HFFc6 (cell line): ENCODE data around the gene LARGE1. TPM values are rescaled to one million over a fixed set of nuclear protein-coding genes. Genes with fewer than 3 reads are reported as not detected.

Experiments used
- DNase-seq: peaks from one replicate; pipeline ENCODE4 v3.0.0-alpha.2; 2018
- H3K27ac Mint-ChIP-seq: 2 replicates; pipeline ENCODE4 v1.8.0; 2020; ENCODE audit warnings: mild to moderate bottlenecking, mixed read lengths
- H3K27me3 Mint-ChIP-seq: 2 replicates; pipeline ENCODE4 v1.8.0; 2021; ENCODE audit warnings: mild to moderate bottlenecking, moderate library complexity, mixed read lengths; ENCODE audit not compliant: insufficient read depth
- H3K36me3 Mint-ChIP-seq: 2 replicates; pipeline ENCODE4 v1.8.0; 2021; ENCODE audit warnings: low read depth, mixed read lengths
- H3K4me1 Mint-ChIP-seq: 2 replicates; pipeline ENCODE4 v1.8.0; 2020; ENCODE audit warnings: low read depth, mixed read lengths
- H3K4me3 Mint-ChIP-seq: 2 replicates; pipeline ENCODE4 v1.8.0; 2020; ENCODE audit warnings: mild to moderate bottlenecking, moderate library complexity, mixed read lengths
- H3K9me3 Mint-ChIP-seq: 2 replicates; pipeline ENCODE4 v1.8.0; 2020; ENCODE audit warnings: mild to moderate bottlenecking, mixed read lengths
- total RNA-seq, 6 experiments: library from RNA; stranded (reverse); fragmentation: NEBNext Ultra II Directional; extraction: Animal tissue kit (Norgen Biotek cat#: 25700); gene quantifications; 2 replicates in 1 of 6; 3 replicates in 5 of 6; pipeline ENCODE4 v1.2.3, GENCODE V29; 2021
- TF ChIP-seq, protein P1 (sequence below): fragments of 200-600 bp; sonication (generic); IDR thresholded peaks from 2 replicates; pipeline ENCODE4 v1.5.0; 2021; ENCODE audit warnings: antibody characterized with exemption, mild to moderate bottlenecking

The LARGE1 gene
- total RNA-seq, 6 experiments from 2014 or later: 4.9 to 7.3 (median 6.5) TPM

DNA sequence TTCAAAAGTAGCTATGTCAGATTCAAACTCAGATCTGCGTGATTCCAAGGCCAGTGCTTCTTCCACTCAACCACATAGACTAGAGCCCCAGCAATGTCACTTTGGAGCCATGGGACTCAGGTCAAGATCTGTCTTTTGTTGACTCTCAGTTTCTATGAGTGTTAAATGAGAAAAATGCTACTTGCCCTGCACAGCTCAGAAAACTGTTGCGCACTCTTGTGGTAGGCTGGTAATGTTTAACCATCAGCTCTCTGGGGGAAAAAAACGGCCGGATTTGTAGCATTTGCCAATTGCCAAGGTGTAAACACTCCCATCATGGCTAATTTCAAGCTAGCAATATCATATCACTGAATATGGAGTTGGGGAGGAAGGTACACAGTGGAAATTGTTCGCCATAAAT lies 534.0 kb downstream of the LARGE1 start:
- TF ChIP-seq, protein P1, sequence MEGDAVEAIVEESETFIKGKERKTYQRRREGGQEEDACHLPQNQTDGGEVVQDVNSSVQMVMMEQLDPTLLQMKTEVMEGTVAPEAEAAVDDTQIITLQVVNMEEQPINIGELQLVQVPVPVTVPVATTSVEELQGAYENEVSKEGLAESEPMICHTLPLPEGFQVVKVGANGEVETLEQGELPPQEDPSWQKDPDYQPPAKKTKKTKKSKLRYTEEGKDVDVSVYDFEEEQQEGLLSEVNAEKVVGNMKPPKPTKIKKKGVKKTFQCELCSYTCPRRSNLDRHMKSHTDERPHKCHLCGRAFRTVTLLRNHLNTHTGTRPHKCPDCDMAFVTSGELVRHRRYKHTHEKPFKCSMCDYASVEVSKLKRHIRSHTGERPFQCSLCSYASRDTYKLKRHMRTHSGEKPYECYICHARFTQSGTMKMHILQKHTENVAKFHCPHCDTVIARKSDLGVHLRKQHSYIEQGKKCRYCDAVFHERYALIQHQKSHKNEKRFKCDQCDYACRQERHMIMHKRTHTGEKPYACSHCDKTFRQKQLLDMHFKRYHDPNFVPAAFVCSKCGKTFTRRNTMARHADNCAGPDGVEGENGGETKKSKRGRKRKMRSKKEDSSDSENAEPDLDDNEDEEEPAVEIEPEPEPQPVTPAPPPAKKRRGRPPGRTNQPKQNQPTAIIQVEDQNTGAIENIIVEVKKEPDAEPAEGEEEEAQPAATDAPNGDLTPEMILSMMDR: no peak
- H3K4me1 Mint-ChIP-seq: no peaks in the 10 kb centered on the region
- peaks cover 11% of the 10 kb centered on the region; the same call in 1 of the 2 replicates for H3K36me3 Mint-ChIP-seq
- DNase-seq: no peak
- H3K4me3 Mint-ChIP-seq: no peak overlapping the region
- H3K9me3 Mint-ChIP-seq: peaks cover 72% of the 10 kb centered on the region
- H3K27me3 Mint-ChIP-seq: peaks cover 4% of the 10 kb centered on the region; the same call in 1 of the 2 replicates
- H3K27ac Mint-ChIP-seq: no peak overlapping the region

DNA sequence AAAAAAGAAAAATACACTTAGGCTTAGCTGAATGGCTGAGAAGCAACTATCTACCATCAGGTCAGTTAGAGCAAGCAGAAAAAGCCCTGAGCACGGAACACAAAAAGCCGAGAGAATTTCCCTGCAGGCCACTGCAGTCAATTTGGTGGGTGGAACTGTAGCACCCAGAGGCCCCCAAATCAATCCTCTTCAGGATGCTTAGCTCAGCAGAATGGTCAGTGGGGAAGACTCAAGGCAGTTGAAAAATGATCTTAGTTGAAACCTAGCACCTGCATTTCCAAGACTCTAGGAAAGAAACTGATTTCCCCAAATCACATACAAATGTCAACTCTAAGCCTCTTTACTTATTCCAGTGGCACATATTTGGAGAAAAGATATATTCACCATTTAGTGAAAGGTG lies 534.7 kb downstream of the LARGE1 start:
- no peaks in the 10 kb centered on the region for H3K4me1 Mint-ChIP-seq
- H3K9me3 Mint-ChIP-seq: peaks cover 69% of the 10 kb centered on the region
- H3K27me3 Mint-ChIP-seq: peaks cover 4% of the 10 kb centered on the region; the same call in 1 of the 2 replicates
- H3K4me3 Mint-ChIP-seq: no peak overlapping the region
- no peak for DNase-seq
- TF ChIP-seq, protein P1: no peak
- H3K36me3 Mint-ChIP-seq: peaks cover 6% of the 10 kb centered on the region; the same call in 1 of the 2 replicates
- no peak overlapping the region for H3K27ac Mint-ChIP-seq

DNA sequence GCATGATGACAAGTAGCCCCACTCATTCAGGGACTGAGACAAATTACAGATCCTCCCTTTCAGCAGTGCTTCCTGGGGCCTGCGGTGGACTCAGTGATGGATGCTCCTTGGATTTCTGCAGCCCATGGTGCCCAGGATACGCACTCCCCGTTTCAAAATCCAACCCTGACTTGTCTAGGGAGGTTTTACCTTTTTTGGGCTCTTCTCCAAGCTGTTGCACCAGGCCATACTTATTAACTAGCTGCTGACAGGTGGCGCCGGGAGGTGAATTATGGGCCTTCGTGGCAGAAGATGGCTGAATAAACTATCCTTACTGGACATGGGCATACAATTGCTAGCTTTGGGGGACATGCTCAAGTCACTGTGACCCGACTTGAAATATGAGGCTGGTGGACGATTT lies 537.8 kb downstream of the LARGE1 start:
- H3K27me3 Mint-ChIP-seq: no peaks in the 10 kb centered on the region
- TF ChIP-seq, protein P1: no peak
- peaks cover 57% of the 10 kb centered on the region for H3K9me3 Mint-ChIP-seq
- peaks cover 9% of the 10 kb centered on the region; the same call in 1 of the 2 replicates for H3K36me3 Mint-ChIP-seq
- no peak overlapping the region for H3K4me3 Mint-ChIP-seq
- no peak overlapping the region for H3K27ac Mint-ChIP-seq
- no peak for DNase-seq
- no peaks in the 10 kb centered on the region for H3K4me1 Mint-ChIP-seq

DNA sequence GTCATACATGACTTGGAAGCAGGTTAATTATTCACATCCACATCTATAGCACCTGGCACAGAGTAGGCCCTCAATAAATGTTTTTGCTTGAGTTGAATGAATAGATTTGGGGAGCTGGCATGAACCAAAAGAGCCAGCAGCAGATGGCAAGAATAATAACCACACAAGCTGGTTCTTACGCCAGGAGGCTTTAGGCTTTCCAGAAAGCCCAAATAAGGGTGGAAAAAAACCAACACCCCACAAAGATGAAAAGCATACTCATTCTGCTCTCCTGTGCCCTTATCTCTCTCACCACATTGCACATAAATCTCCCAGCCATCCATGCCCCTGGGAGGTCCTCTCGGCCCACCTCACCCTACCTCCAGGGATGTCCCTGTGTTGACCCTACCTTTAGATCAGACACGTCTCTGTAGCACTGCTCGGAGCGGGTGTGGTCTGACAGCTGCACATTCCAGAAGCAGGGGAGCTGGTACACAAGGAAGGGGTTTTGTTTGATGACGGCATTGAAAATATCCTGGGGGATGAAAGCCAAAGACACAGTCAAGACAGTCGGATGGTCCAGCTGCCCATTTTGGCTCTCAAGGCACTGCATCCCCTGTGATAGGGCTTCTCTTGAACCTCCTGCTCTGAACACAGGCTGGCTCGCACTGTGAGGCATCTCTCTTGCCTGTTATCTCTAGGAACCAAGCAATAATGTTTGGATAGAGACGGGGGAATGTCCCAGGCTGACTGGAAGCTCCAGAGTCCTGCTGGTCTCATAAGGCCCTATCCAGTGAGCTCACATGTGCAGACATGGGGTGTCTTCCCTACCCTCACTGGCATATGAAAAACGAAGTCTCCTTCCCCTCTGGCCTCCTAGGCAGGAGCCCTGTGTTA lies 538.5 kb downstream of the LARGE1 start:
- H3K9me3 Mint-ChIP-seq: peaks cover 60% of the 10 kb centered on the region
- H3K4me3 Mint-ChIP-seq: no peak overlapping the region
- no peak overlapping the region for H3K27ac Mint-ChIP-seq
- H3K27me3 Mint-ChIP-seq: no peaks in the 10 kb centered on the region
- TF ChIP-seq, protein P1: no peak
- no peaks in the 10 kb centered on the region for H3K4me1 Mint-ChIP-seq
- peaks cover 11% of the 10 kb centered on the region; the same call in 1 of the 2 replicates for H3K36me3 Mint-ChIP-seq
- DNase-seq: no peak

DNA sequence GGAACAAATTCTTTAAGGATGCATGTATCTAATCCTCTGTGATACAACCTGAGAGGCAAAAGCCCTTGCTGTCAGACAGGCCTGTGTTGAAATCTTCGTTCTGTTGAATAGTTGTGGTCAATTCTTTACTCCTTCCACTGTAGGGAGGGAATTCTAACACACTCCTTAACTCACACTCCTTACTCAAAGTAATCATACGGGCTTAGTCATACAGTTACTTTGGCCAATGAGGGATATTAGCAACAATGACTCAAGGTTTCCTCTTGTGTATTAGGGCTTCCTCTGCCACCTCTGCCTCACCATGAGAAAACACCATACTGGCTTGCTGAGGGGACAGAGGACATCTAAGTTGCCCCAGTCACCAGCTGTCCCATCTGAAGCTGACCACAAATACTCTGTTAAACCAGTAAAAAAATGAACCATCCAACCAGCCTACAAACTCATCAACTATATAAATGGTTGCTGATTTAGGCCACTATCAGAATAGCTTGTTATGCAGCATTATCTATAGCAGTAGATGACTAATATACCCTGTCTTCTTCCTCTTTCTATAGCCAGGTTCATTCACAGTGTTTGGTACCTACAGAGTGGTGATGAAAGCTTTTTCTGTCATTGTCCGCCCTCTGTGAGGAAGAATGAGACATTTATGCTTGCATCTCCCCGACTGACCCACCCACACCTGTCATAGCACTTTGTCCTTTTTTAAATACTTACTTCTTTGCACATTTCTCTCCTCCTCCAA lies 539.3 kb downstream of the LARGE1 start:
- Mint-ChIP-seq H3K4me3 (no peak overlapping the region), H3K9me3 (peaks cover 54% of the 10 kb centered on the region), H3K4me1 (no peaks in the 10 kb centered on the region), H3K36me3 (peaks cover 11% of the 10 kb centered on the region; the same call in 1 of the 2 replicates), H3K27me3 (no peaks in the 10 kb centered on the region), H3K27ac (no peak overlapping the region; the same call in 1 of the 2 replicates)
- peak; percentile 67 for DNase-seq
- TF ChIP-seq, protein P1: no peak
